GM23338 (cell line): Measurements from ENCODE around the gene CCDC92B. TPM values are rescaled to one million over a fixed set of nuclear protein-coding genes. Genes with fewer than 3 reads are reported as not detected.

Source experiments
- ATAC-seq: fragments of 200-7000 bp; cut with Tn5 transposase; 3 replicates; pipeline ENCODE4 v1.9.1; 2020
- DNase-seq: peaks from one replicate; pipeline ENCODE4 v3.0.0-alpha.2; 2015; ENCODE audit warnings: low spot score
- H2AFZ ChIP-seq: fragments of 200-600 bp; sonication (generic); 2 replicates; pipeline ENCODE4 v1.8.0; 2016; ENCODE audit warnings: antibody characterized with exemption, mild to moderate bottlenecking, moderate library complexity
- H3F3A ChIP-seq: fragments of 200-600 bp; sonication (generic); replicated peaks from 2 replicates; pipeline ENCODE4 v1.8.0; 2017; ENCODE audit warnings: antibody characterized with exemption, mixed run types, low read depth
- H3K27ac ChIP-seq: fragments of 200-600 bp; sonication (generic); 2 replicates; pipeline ENCODE4 v1.6.1; 2016; ENCODE audit warnings: low read depth
- H3K27me3 ChIP-seq: fragments of 200-600 bp; sonication (generic); 2 replicates; pipeline ENCODE4 v1.8.0; 2016; ENCODE audit warnings: mild to moderate bottlenecking, mixed run types, moderate library complexity; ENCODE audit not compliant: insufficient read depth
- H3K36me3 ChIP-seq: fragments of 200-600 bp; sonication (generic); 2 replicates; pipeline ENCODE4 v1.8.0; 2016; ENCODE audit warnings: mild to moderate bottlenecking; ENCODE audit not compliant: insufficient read depth
- H3K4me1 ChIP-seq: fragments of 200-600 bp; sonication (generic); 2 replicates; pipeline ENCODE4 v1.8.0; 2016; ENCODE audit warnings: mild to moderate bottlenecking, moderate library complexity; ENCODE audit not compliant: insufficient read depth
- H3K4me2 ChIP-seq: fragments of 200-600 bp; sonication (generic); 2 replicates; pipeline ENCODE4 v1.7.1; 2017; ENCODE audit warnings: mixed run types
- H3K4me3 ChIP-seq: fragments of 200-600 bp; sonication (generic); 2 replicates; pipeline ENCODE4 v1.6.1; 2016; ENCODE audit warnings: mixed run types
- H3K79me2 ChIP-seq: fragments of 200-600 bp; sonication (generic); replicated peaks from 2 replicates; pipeline ENCODE4 v1.8.0; 2017; ENCODE audit warnings: mild to moderate bottlenecking; ENCODE audit not compliant: insufficient read depth
- H3K9me2 ChIP-seq: fragments of 200-600 bp; sonication (generic); 2 replicates; pipeline ENCODE4 v1.8.0; 2017; ENCODE audit not compliant: insufficient read depth
- H4K20me1 ChIP-seq: fragments of 200-600 bp; sonication (generic); replicated peaks from 2 replicates; pipeline ENCODE4 v1.8.0; 2017; ENCODE audit warnings: mild to moderate bottlenecking; ENCODE audit not compliant: insufficient read depth
- H3K27ac Mint-ChIP-seq: 2 replicates; pipeline ENCODE4 v1.8.0; 2020; ENCODE audit warnings: inconsistent platforms, mild to moderate bottlenecking, moderate library complexity, mixed read lengths
- H3K27me3 Mint-ChIP-seq: 3 replicates; pipeline ENCODE4 v1.8.0; 2022; ENCODE audit warnings: low read depth, mild to moderate bottlenecking, moderate library complexity, mixed read lengths, inconsistent platforms; ENCODE audit not compliant: insufficient read depth, poor library complexity
- H3K36me3 Mint-ChIP-seq: 3 replicates; pipeline ENCODE4 v1.8.0; 2021; ENCODE audit warnings: low read depth, mild to moderate bottlenecking, inconsistent platforms, moderate library complexity, mixed read lengths
- H3K4me1 Mint-ChIP-seq: 3 replicates; pipeline ENCODE4 v1.8.0; 2020; ENCODE audit warnings: mild to moderate bottlenecking, inconsistent platforms, mixed read lengths
- H3K4me3 Mint-ChIP-seq: 3 replicates; pipeline ENCODE4 v1.8.0; 2021; ENCODE audit warnings: moderate library complexity, mild to moderate bottlenecking, inconsistent platforms, mixed read lengths
- H3K9me3 Mint-ChIP-seq: 3 replicates; pipeline ENCODE4 v1.8.0; 2020; ENCODE audit warnings: moderate library complexity, mild to moderate bottlenecking, inconsistent platforms, mixed read lengths
- CREB1 ChIP-seq: fragments of 250-450 bp; sonication (Bioruptor Pico); IDR thresholded peaks from 2 replicates; pipeline ENCODE4 v1.5.0; 2020; ENCODE audit warnings: low read depth, mild to moderate bottlenecking, moderate library complexity
- CTCF ChIP-seq, 2 experiments: fragments of 200-600 bp in 1 of 2; sonication (generic) in 1 of 2; conservative IDR thresholded peaks; 2 replicates each; pipeline versions ENCODE4 v1.5.1 to v1.6.1; 2016 to 2017; ENCODE audit warnings: antibody characterized with exemption in 2 of 2, low read depth in 2 of 2, mild to moderate bottlenecking in 2 of 2, moderate library complexity in 1 of 2
- ETS1 ChIP-seq: IDR thresholded peaks from 2 replicates; pipeline ENCODE4 v1.6.1; 2016; ENCODE audit warnings: antibody characterized with exemption
- EZH2 ChIP-seq: fragments of 200-600 bp; sonication (generic); IDR thresholded peaks from one replicate; pipeline ENCODE4 v1.8.0; 2017; ENCODE audit warnings: antibody characterized with exemption, mild to moderate bottlenecking, low read depth; ENCODE audit not compliant: unreplicated experiment
- EZH2phosphoT487 ChIP-seq: fragments of 200-600 bp; sonication (generic); IDR thresholded peaks from one replicate; pipeline ENCODE4 v1.8.1; 2018; ENCODE audit warnings: antibody characterized with exemption; ENCODE audit not compliant: unreplicated experiment
- JUNB ChIP-seq: IDR thresholded peaks from one replicate; pipeline ENCODE4 v1.6.1; 2016; ENCODE audit warnings: antibody characterized with exemption; ENCODE audit not compliant: unreplicated experiment
- POLR2AphosphoS5 ChIP-seq: IDR thresholded peaks from 2 replicates; pipeline ENCODE4 v1.6.1; 2016; ENCODE audit warnings: antibody characterized with exemption, low read depth
- STAT1 ChIP-seq: IDR thresholded peaks from one replicate; pipeline ENCODE4 v1.6.1; 2016; ENCODE audit warnings: antibody characterized with exemption; ENCODE audit not compliant: unreplicated experiment
- ZNF114 ChIP-seq: fragments of 250-450 bp; sonication (Bioruptor Pico); IDR thresholded peaks from 2 replicates; pipeline ENCODE4 v1.5.0; 2020; ENCODE audit warnings: mild to moderate bottlenecking, moderate library complexity
- ZNF331 ChIP-seq: fragments of 250-450 bp; sonication (Bioruptor Pico); IDR thresholded peaks from 2 replicates; pipeline ENCODE4 v1.5.0; 2020; ENCODE audit warnings: low read depth, mild to moderate bottlenecking, moderate library complexity
- polyA plus RNA-seq: library from polyadenylated mRNA; unstranded; fragments of >200 nt; fragmentation: Nextera tagmentation; extraction: Ambion mirVana; gene quantifications from 2 replicates; pipeline ENCODE4 v1.2.1, GENCODE V29; 2016
- total RNA-seq: library from RNA; depleted of rRNA; stranded (reverse); fragments of >200 nt; shearing (Covaris generic); gene quantifications from 2 replicates; pipeline ENCODE4 v1.2.3, GENCODE V29; 2014
- TF ChIP-seq, protein P1 (sequence below): fragments of 250-450 bp; sonication (Bioruptor Pico); IDR thresholded peaks from 2 replicates; pipeline ENCODE4 v1.5.0; 2020; ENCODE audit warnings: mild to moderate bottlenecking, moderate library complexity

Gene CCDC92B
- total and polyA plus RNA-seq, 2 experiments from 2014 or later, result 5.7 to 9.1 TPM

- Histone ChIP-seq H3F3A (no peaks in the 10 kb centered on the region), H3K79me2 (no peaks in the 10 kb centered on the region), H3K4me3 (no peak overlapping the region), H3K27ac (no peak overlapping the region), H3K27me3 (no peaks in the 10 kb centered on the region), H2AFZ (no peak overlapping the region), H3K4me2 (no peak overlapping the region), H3K9me2 (no peaks in the 10 kb centered on the region), H4K20me1 (no peaks in the 10 kb centered on the region; the same call in 1 of the 2 replicates), H3K36me3 (no peaks in the 10 kb centered on the region), H3K4me1 (no peaks in the 10 kb centered on the region)
- DNase-seq (no peak), ATAC-seq (no peak)
- Mint-ChIP-seq H3K27ac (no peak overlapping the region), H3K9me3 (no peaks in the 10 kb centered on the region; the same call in 2 of the 3 replicates), H3K4me3 (no peak overlapping the region), H3K4me1 (no peaks in the 10 kb centered on the region; the same call in 2 of the 3 replicates), H3K36me3 (peaks cover 9% of the 10 kb centered on the region), H3K27me3 (no peaks in the 10 kb centered on the region)
- TF ChIP-seq EZH2phosphoT487 (no peak), EZH2 (no peak), JUNB (no peak), CTCF (conservative IDR thresholded peaks at IDR 0.05; ENCODE audit: low read depth in 2 of 2) (no peak), ZNF331 (no peak), ZNF114 (no peak), CREB1 (no peak), ETS1 (no peak), STAT1 (no peak), POLR2AphosphoS5 (no peak)
- TF ChIP-seq, protein P1, sequence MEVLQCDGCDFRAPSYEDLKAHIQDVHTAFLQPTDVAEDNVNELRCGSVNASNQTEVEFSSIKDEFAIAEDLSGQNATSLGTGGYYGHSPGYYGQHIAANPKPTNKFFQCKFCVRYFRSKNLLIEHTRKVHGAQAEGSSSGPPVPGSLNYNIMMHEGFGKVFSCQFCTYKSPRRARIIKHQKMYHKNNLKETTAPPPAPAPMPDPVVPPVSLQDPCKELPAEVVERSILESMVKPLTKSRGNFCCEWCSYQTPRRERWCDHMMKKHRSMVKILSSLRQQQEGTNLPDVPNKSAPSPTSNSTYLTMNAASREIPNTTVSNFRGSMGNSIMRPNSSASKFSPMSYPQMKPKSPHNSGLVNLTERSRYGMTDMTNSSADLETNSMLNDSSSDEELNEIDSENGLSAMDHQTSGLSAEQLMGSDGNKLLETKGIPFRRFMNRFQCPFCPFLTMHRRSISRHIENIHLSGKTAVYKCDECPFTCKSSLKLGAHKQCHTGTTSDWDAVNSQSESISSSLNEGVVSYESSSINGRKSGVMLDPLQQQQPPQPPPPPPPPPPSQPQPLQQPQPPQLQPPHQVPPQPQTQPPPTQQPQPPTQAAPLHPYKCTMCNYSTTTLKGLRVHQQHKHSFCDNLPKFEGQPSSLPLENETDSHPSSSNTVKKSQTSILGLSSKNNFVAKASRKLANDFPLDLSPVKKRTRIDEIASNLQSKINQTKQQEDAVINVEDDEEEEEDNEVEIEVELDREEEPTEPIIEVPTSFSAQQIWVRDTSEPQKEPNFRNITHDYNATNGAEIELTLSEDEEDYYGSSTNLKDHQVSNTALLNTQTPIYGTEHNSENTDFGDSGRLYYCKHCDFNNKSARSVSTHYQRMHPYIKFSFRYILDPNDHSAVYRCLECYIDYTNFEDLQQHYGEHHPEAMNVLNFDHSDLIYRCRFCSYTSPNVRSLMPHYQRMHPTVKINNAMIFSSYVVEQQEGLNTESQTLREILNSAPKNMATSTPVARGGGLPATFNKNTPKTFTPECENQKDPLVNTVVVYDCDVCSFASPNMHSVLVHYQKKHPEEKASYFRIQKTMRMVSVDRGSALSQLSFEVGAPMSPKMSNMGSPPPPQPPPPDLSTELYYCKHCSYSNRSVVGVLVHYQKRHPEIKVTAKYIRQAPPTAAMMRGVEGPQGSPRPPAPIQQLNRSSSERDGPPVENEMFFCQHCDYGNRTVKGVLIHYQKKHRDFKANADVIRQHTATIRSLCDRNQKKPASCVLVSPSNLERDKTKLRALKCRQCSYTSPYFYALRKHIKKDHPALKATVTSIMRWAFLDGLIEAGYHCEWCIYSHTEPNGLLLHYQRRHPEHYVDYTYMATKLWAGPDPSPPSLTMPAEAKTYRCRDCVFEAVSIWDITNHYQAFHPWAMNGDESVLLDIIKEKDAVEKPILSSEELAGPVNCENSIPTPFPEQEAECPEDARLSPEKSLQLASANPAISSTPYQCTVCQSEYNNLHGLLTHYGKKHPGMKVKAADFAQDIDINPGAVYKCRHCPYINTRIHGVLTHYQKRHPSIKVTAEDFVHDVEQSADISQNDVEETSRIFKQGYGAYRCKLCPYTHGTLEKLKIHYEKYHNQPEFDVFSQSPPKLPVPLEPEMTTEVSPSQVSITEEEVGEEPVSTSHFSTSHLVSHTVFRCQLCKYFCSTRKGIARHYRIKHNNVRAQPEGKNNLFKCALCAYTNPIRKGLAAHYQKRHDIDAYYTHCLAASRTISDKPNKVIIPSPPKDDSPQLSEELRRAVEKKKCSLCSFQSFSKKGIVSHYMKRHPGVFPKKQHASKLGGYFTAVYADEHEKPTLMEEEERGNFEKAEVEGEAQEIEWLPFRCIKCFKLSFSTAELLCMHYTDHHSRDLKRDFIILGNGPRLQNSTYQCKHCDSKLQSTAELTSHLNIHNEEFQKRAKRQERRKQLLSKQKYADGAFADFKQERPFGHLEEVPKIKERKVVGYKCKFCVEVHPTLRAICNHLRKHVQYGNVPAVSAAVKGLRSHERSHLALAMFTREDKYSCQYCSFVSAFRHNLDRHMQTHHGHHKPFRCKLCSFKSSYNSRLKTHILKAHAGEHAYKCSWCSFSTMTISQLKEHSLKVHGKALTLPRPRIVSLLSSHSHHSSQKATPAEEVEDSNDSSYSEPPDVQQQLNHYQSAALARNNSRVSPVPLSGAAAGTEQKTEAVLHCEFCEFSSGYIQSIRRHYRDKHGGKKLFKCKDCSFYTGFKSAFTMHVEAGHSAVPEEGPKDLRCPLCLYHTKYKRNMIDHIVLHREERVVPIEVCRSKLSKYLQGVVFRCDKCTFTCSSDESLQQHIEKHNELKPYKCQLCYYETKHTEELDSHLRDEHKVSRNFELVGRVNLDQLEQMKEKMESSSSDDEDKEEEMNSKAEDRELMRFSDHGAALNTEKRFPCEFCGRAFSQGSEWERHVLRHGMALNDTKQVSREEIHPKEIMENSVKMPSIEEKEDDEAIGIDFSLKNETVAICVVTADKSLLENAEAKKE (CRISPR knock-in tag), result no peak
Observed at GRCh38 chr17:2734939-2735338, 14.5 kb downstream of the CCDC92B start.
